ENCODE data around the gene RAD51D.
"Not testable (repeated sequence)": the region's sequence is repeated elsewhere in the genome, so short reads cannot be mapped to it uniquely, and the experiment has no call there.

The RAD51D gene

GRCh38 chr17:35155246-35155645 is 35.6 kb upstream of the RAD51D start:
- no peak for DNase-seq (ENCODE audit: low read depth, low spot score)
- Histone ChIP-seq H3K36me3 (ENCODE audit: control insufficient read depth, insufficient read depth, low read length) (no peaks in the 10 kb centered on the region), H3K4me3 (ENCODE audit: low read length) (no peak overlapping the region), H3K27me3 (ENCODE audit: control insufficient read depth, insufficient read depth, low read length) (no peaks in the 10 kb centered on the region), H3K9me3 (ENCODE audit: control insufficient read depth, insufficient read depth, low read length) (no peaks in the 10 kb centered on the region), H3K27ac (ENCODE audit: low read length) (no peak overlapping the region), H3K4me1 (ENCODE audit: control insufficient read depth, insufficient read depth, low read length) (no peaks in the 10 kb centered on the region)
- no CpG with 5 or more reads among the region's 7 CpGs for WGBS (ENCODE audit: insufficient coverage, insufficient read length)

GRCh38 chr17:35154196-35155165 is 34.8 kb upstream of the RAD51D start:
- no peaks in the 10 kb centered on the region for H3K4me1 ChIP-seq (ENCODE audit: control insufficient read depth, insufficient read depth, low read length)
- H3K27ac ChIP-seq (ENCODE audit: low read length) = no peak overlapping the region
- no peaks in the 10 kb centered on the region for H3K36me3 ChIP-seq (ENCODE audit: control insufficient read depth, insufficient read depth, low read length)
- no peaks in the 10 kb centered on the region for H3K27me3 ChIP-seq (ENCODE audit: control insufficient read depth, insufficient read depth, low read length)
- no peak overlapping the region for H3K4me3 ChIP-seq (ENCODE audit: low read length)
- no peaks in the 10 kb centered on the region for H3K9me3 ChIP-seq (ENCODE audit: control insufficient read depth, insufficient read depth, low read length)
- DNase-seq (ENCODE audit: low read depth, low spot score) = no peak
- no CpG with 5 or more reads among the region's 13 CpGs for WGBS (ENCODE audit: insufficient coverage, insufficient read length)

GRCh38 chr17:35152421-35153140 is 32.9 kb upstream of the RAD51D start:
- DNase-seq (ENCODE audit: low read depth, low spot score) = no peak
- H3K9me3 ChIP-seq (ENCODE audit: control insufficient read depth, insufficient read depth, low read length) = no peaks in the 10 kb centered on the region
- H3K4me1 ChIP-seq (ENCODE audit: control insufficient read depth, insufficient read depth, low read length) = no peaks in the 10 kb centered on the region
- WGBS (ENCODE audit: insufficient coverage, insufficient read length) = no CpG with 5 or more reads among the region's 13 CpGs
- H3K4me3 ChIP-seq (ENCODE audit: low read length) = no peak overlapping the region
- H3K27me3 ChIP-seq (ENCODE audit: control insufficient read depth, insufficient read depth, low read length) = no peaks in the 10 kb centered on the region
- no peak overlapping the region for H3K27ac ChIP-seq (ENCODE audit: low read length)
- no peaks in the 10 kb centered on the region for H3K36me3 ChIP-seq (ENCODE audit: control insufficient read depth, insufficient read depth, low read length)

- not testable (repeated sequence) for H3K27ac ChIP-seq (ENCODE audit: low read length); H3K9me3 ChIP-seq (ENCODE audit: control insufficient read depth, insufficient read depth, low read length); H3K27me3 ChIP-seq (ENCODE audit: control insufficient read depth, insufficient read depth, low read length); H3K4me1 ChIP-seq (ENCODE audit: control insufficient read depth, insufficient read depth, low read length); DNase-seq (ENCODE audit: low read depth, low spot score); H3K4me3 ChIP-seq (ENCODE audit: low read length); H3K36me3 ChIP-seq (ENCODE audit: control insufficient read depth, insufficient read depth, low read length)
- no CpG with 5 or more reads among the region's 29 CpGs for WGBS (ENCODE audit: insufficient coverage, insufficient read length)
These were observed 31.4 kb upstream of the RAD51D start for GRCh38 chr17:35151080-35151479.

- Histone ChIP-seq H3K4me1 (ENCODE audit: control insufficient read depth, insufficient read depth, low read length) (no peaks in the 10 kb centered on the region), H3K9me3 (ENCODE audit: control insufficient read depth, insufficient read depth, low read length) (no peaks in the 10 kb centered on the region), H3K27me3 (ENCODE audit: control insufficient read depth, insufficient read depth, low read length) (no peaks in the 10 kb centered on the region), H3K27ac (ENCODE audit: low read length) (no peak overlapping the region), H3K36me3 (ENCODE audit: control insufficient read depth, insufficient read depth, low read length) (no peaks in the 10 kb centered on the region), H3K4me3 (ENCODE audit: low read length) (no peak overlapping the region)
- no CpG with 5 or more reads among the region's 11 CpGs for WGBS (ENCODE audit: insufficient coverage, insufficient read length)
- DNase-seq (ENCODE audit: low read depth, low spot score) = no peak
These were observed 30.3 kb upstream of the RAD51D start for GRCh38 chr17:35149941-35150340.

- H3K36me3 ChIP-seq (ENCODE audit: control insufficient read depth, insufficient read depth, low read length) = no peaks in the 10 kb centered on the region
- H3K9me3 ChIP-seq (ENCODE audit: control insufficient read depth, insufficient read depth, low read length) = no peaks in the 10 kb centered on the region
- DNase-seq (ENCODE audit: low read depth, low spot score) = no peak
- no peaks in the 10 kb centered on the region for H3K4me1 ChIP-seq (ENCODE audit: control insufficient read depth, insufficient read depth, low read length)
- no peak overlapping the region for H3K27ac ChIP-seq (ENCODE audit: low read length)
- H3K4me3 ChIP-seq (ENCODE audit: low read length) = no peak overlapping the region
- WGBS (ENCODE audit: insufficient coverage, insufficient read length) = no CpG with 5 or more reads among the region's 9 CpGs
- no peaks in the 10 kb centered on the region for H3K27me3 ChIP-seq (ENCODE audit: control insufficient read depth, insufficient read depth, low read length)
These were observed 28.5 kb upstream of the RAD51D start for GRCh38 chr17:35148144-35148543.

GRCh38 chr17:35147375-35147905 is 27.8 kb upstream of the RAD51D start, which contains the start of gene UNC45B:
UNC45B (plus strand) TSS chr17:35147817; CDS start chr17:35148264, 447 bp downstream.
- H3K27me3 ChIP-seq (ENCODE audit: control insufficient read depth, insufficient read depth, low read length) = no peaks in the 10 kb centered on the region
- H3K4me3 ChIP-seq (ENCODE audit: low read length) = no peak within 1 kb of the TSS
- H3K36me3 ChIP-seq (ENCODE audit: control insufficient read depth, insufficient read depth, low read length) = no peaks in the 10 kb centered on the region
- no peak within 1 kb of the TSS for H3K27ac ChIP-seq (ENCODE audit: low read length)
- no CpG with 5 or more reads among the region's 4 CpGs for WGBS (ENCODE audit: insufficient coverage, insufficient read length)
- H3K4me1 ChIP-seq (ENCODE audit: control insufficient read depth, insufficient read depth, low read length) = no peaks in the 10 kb centered on the region
- H3K9me3 ChIP-seq (ENCODE audit: control insufficient read depth, insufficient read depth, low read length) = no peaks in the 10 kb centered on the region
- no peak for DNase-seq (ENCODE audit: low read depth, low spot score)

GRCh38 chr17:35146214-35146833 is 26.7 kb upstream of the RAD51D start:
- Histone ChIP-seq H3K9me3 (ENCODE audit: control insufficient read depth, insufficient read depth, low read length) (no peaks in the 10 kb centered on the region), H3K36me3 (ENCODE audit: control insufficient read depth, insufficient read depth, low read length) (no peaks in the 10 kb centered on the region), H3K4me1 (ENCODE audit: control insufficient read depth, insufficient read depth, low read length) (no peaks in the 10 kb centered on the region), H3K4me3 (ENCODE audit: low read length) (no peak overlapping the region), H3K27me3 (ENCODE audit: control insufficient read depth, insufficient read depth, low read length) (no peaks in the 10 kb centered on the region), H3K27ac (ENCODE audit: low read length) (no peak overlapping the region)
- no peak for DNase-seq (ENCODE audit: low read depth, low spot score)
- no CpG with 5 or more reads among the region's 4 CpGs for WGBS (ENCODE audit: insufficient coverage, insufficient read length)

- no CpG with 5 or more reads among the region's 4 CpGs for WGBS (ENCODE audit: insufficient coverage, insufficient read length)
- H3K9me3 ChIP-seq (ENCODE audit: control insufficient read depth, insufficient read depth, low read length) = no peaks in the 10 kb centered on the region
- H3K27ac ChIP-seq (ENCODE audit: low read length) = no peak overlapping the region
- H3K27me3 ChIP-seq (ENCODE audit: control insufficient read depth, insufficient read depth, low read length) = no peaks in the 10 kb centered on the region
- H3K4me3 ChIP-seq (ENCODE audit: low read length) = no peak overlapping the region
- 0 out of 2 replicates have a peak, but pooled peaks cover under 1% of the 10 kb centered on the region for H3K36me3 ChIP-seq (ENCODE audit: control insufficient read depth, insufficient read depth, low read length)
- DNase-seq (ENCODE audit: low read depth, low spot score) = no peak
- H3K4me1 ChIP-seq (ENCODE audit: control insufficient read depth, insufficient read depth, low read length) = no peaks in the 10 kb centered on the region
These were observed 25.2 kb upstream of the RAD51D start for GRCh38 chr17:35144840-35145239.

- Histone ChIP-seq H3K27me3 (ENCODE audit: control insufficient read depth, insufficient read depth, low read length) (no peaks in the 10 kb centered on the region), H3K9me3 (ENCODE audit: control insufficient read depth, insufficient read depth, low read length) (no peaks in the 10 kb centered on the region), H3K4me1 (ENCODE audit: control insufficient read depth, insufficient read depth, low read length) (no peaks in the 10 kb centered on the region), H3K36me3 (ENCODE audit: control insufficient read depth, insufficient read depth, low read length) (peaks cover 17% of the 10 kb centered on the region; the same call in 1 of the 2 replicates), H3K4me3 (ENCODE audit: low read length) (no peak overlapping the region), H3K27ac (ENCODE audit: low read length) (no peak overlapping the region)
- no peak for DNase-seq (ENCODE audit: low read depth, low spot score)
- no CpG with 5 or more reads among the region's 8 CpGs for WGBS (ENCODE audit: insufficient coverage, insufficient read length)
These were observed 22.8 kb upstream of the RAD51D start for GRCh38 chr17:35142467-35142796.
